Stimulated activated CD8-positive, alpha-beta memory T cell treated with anti-CD3 and anti-CD28 coated beads, Interleukin-2, amount 100 ng/mL, for 1 hour (primary cell): Measurements from ENCODE around the gene ITGBL1.

Experiments
- DNase-seq, 2 donors: peaks; one replicate each; pipeline ENCODE4 v3.0.0-alpha.2; 2020; ENCODE audit warnings: low read depth in 2 of 2

ITGBL1 gene

GRCh38 chr13:101626925-101627555 lies 174.6 kb downstream of the ITGBL1 start:
- no peak for DNase-seq

- no peak for DNase-seq
Measured at GRCh38 chr13:101627556-101627943, 175.1 kb downstream of the ITGBL1 start.

- no peak for DNase-seq
Measured at GRCh38 chr13:101628900-101629299, 176.4 kb downstream of the ITGBL1 start.

GRCh38 chr13:101631395-101631794 lies 178.9 kb downstream of the ITGBL1 start:
- no peak for DNase-seq

- no peak for DNase-seq
Measured at GRCh38 chr13:101634142-101634541, 181.7 kb downstream of the ITGBL1 start.

- no peak for DNase-seq
Measured at GRCh38 chr13:101639711-101640110, 187.2 kb downstream of the ITGBL1 start.

- DNase-seq: no peak
Measured at GRCh38 chr13:101640788-101641400, 188.4 kb downstream of the ITGBL1 start.

GRCh38 chr13:101645871-101646270 lies 193.4 kb downstream of the ITGBL1 start:
- DNase-seq: no peak

GRCh38 chr13:101647760-101648159 lies 195.3 kb downstream of the ITGBL1 start:
- no peak for DNase-seq

GRCh38 chr13:101648766-101649487 lies 196.5 kb downstream of the ITGBL1 start:
- no peak for DNase-seq

- DNase-seq: no peak
Measured at GRCh38 chr13:101649488-101650126, 197.1 kb downstream of the ITGBL1 start.

GRCh38 chr13:101654883-101655282 lies 202.4 kb downstream of the ITGBL1 start:
- DNase-seq: no peak

GRCh38 chr13:101655435-101655834 lies 203.0 kb downstream of the ITGBL1 start:
- DNase-seq: no peak

GRCh38 chr13:101660711-101661110 lies 208.2 kb downstream of the ITGBL1 start:
- DNase-seq: no peak

- DNase-seq: no peak
Measured at GRCh38 chr13:101661839-101662238, 209.4 kb downstream of the ITGBL1 start.

GRCh38 chr13:101673360-101674105 lies 221.1 kb downstream of the ITGBL1 start:
- no peak for DNase-seq

GRCh38 chr13:101681834-101682233 lies 229.4 kb downstream of the ITGBL1 start:
- no peak for DNase-seq

- DNase-seq: no peak
Measured at GRCh38 chr13:101686003-101686402, 233.5 kb downstream of the ITGBL1 start.

GRCh38 chr13:101690871-101691270 lies 238.4 kb downstream of the ITGBL1 start:
- DNase-seq: no peak

GRCh38 chr13:101691341-101691860 lies 238.9 kb downstream of the ITGBL1 start:
- DNase-seq: no peak

GRCh38 chr13:101695870-101696516 lies 243.5 kb downstream of the ITGBL1 start:
- no peak for DNase-seq
